Activated T-helper 1 cell treated with anti-CD3 and anti-CD28 coated beads, Interleukin-12 subunit alpha, Interleukin-12 subunit beta, Interleukin-2, Interleukin-4 antibody, amounts not matched to agents 30 ng/mL and 10 ng/mL and 1 ng/mL, durations not matched to agents 14 hours and 24 hours and 36 hours (primary cell): Measurements from ENCODE around the gene CIZ1. TPM values are rescaled to one million over a fixed set of nuclear protein-coding genes. Genes with fewer than 3 reads are reported as not detected.

Source experiments
- DNase-seq: peaks from one replicate; pipeline ENCODE4 v3.0.0; 2021; ENCODE audit warnings: low spot score
- H3K27ac Mint-ChIP-seq: one replicate; pipeline ENCODE4 v1.8.0; 2021; ENCODE audit warnings: mild to moderate bottlenecking, mixed read lengths
- H3K27me3 Mint-ChIP-seq: one replicate; pipeline ENCODE4 v1.8.0; 2022; ENCODE audit warnings: mild to moderate bottlenecking, moderate library complexity, mixed read lengths; ENCODE audit not compliant: insufficient read depth
- H3K36me3 Mint-ChIP-seq: one replicate; pipeline ENCODE4 v1.8.0; 2021; ENCODE audit warnings: low read depth, mixed read lengths
- H3K4me1 Mint-ChIP-seq: one replicate; pipeline ENCODE4 v1.8.0; 2021; ENCODE audit warnings: low read depth, mixed read lengths
- H3K4me3 Mint-ChIP-seq: one replicate; pipeline ENCODE4 v1.8.0; 2021; ENCODE audit warnings: mild to moderate bottlenecking, moderate library complexity, mixed read lengths
- H3K9me3 Mint-ChIP-seq: one replicate; pipeline ENCODE4 v1.8.0; 2021; ENCODE audit warnings: mixed read lengths
- intact Hi-C: fragments of 100-400 bp; cut with micrococcal nuclease; formaldehyde crosslinking; loops from one replicate; pipeline ENCODE4 v1.15.1; 2024
- total RNA-seq: library from RNA; stranded (reverse); gene quantifications from 2 replicates; pipeline ENCODE4 v1.2.3, GENCODE V29; 2022

The CIZ1 gene
- total RNA-seq, 1 donor from 2014 or later, result 158 TPM

DNA sequence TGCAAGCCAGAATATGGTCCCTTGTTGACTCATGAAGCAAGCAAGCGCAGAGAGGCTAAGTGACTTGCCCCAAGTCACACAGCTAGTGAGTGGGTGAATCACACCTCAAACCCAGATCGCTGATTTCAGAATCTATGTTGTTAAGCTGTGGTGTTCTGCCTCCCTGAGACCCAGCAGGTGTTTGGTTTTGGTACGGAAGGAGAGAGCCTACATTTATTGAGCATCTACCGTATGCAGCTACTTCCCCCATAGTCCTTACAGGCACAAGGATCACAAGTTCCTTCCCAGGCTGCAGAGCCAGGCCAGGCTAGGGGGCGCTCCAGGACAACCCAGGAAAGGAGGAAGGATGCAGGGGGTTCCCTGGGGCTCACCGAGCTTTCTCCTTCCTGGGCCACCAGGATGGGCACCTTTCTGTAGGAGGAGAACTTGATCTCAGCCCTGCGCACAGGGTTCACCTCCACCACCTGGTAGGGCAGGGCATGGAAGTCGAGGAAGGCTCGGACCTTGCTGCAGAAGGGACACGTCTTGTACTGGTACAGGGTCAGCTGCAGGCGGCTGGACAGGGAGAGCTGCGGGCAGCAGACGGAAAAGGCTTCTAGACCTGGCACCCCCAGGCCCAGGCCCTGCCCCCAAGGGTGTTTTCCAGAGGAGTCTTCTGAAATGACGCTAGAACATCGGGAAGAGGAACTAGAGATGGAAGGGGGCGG lies 66.3 kb downstream of the CIZ1 start:
- peaks cover 34% of the 10 kb centered on the region for H3K4me1 Mint-ChIP-seq
- H3K36me3 Mint-ChIP-seq, result peaks cover 4% of the 10 kb centered on the region
- H3K4me3 Mint-ChIP-seq, result peak overlapping the region; percentile 56
- no peak overlapping the region for H3K27ac Mint-ChIP-seq
- peaks cover 1% of the 10 kb centered on the region for H3K27me3 Mint-ChIP-seq
- intact Hi-C loops, result no loop called here
- DNase-seq, result no peak
- H3K9me3 Mint-ChIP-seq, result no peaks in the 10 kb centered on the region

- Mint-ChIP-seq H3K36me3 (peaks cover 4% of the 10 kb centered on the region), H3K4me1 (peaks cover 31% of the 10 kb centered on the region), H3K27me3 (no peaks in the 10 kb centered on the region), H3K9me3 (no peaks in the 10 kb centered on the region), H3K4me3 (peak overlapping the region; percentile 19), H3K27ac (no peak overlapping the region)
- intact Hi-C loops, result no loop called here
- no peak for DNase-seq
Observed at GRCh38 chr9:128124451-128124850, 66.9 kb downstream of the CIZ1 start.

DNA sequence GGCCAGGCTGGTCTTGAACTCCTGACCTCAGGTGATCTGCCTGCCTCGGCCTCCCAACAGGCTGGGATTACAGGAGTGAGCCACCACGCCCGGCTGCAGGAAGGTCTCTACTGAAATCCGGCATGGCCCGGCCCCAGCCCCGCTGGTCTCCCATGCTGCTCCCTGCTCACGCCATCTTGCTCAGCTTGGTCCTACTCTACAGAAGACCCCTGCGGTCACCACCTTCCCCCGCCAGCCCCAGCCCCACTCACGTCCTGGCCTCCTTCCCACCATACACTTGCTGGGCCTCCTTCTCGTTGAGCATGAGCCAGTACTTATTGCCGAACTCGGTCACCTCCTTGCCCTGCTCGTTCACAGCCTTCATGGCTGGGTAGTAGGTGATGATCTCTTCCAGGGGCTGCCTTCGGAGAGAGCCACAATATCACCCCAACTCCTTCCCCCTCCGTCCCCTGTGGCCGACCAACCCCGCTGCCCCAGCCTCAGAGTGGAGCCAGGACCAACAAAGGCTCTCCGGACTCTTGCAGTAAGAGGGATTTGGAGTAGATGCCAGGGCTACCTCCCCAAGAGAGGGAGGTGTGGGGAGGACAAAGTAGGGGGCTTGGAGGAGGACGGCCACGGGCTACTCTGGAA lies 67.8 kb downstream of the CIZ1 start:
- Mint-ChIP-seq H3K9me3 (no peaks in the 10 kb centered on the region), H3K4me1 (peaks cover 24% of the 10 kb centered on the region), H3K36me3 (peaks cover 4% of the 10 kb centered on the region), H3K27ac (no peak overlapping the region), H3K27me3 (no peaks in the 10 kb centered on the region), H3K4me3 (no peak overlapping the region)
- intact Hi-C loops, result no loop called here
- DNase-seq, result no peak

DNA sequence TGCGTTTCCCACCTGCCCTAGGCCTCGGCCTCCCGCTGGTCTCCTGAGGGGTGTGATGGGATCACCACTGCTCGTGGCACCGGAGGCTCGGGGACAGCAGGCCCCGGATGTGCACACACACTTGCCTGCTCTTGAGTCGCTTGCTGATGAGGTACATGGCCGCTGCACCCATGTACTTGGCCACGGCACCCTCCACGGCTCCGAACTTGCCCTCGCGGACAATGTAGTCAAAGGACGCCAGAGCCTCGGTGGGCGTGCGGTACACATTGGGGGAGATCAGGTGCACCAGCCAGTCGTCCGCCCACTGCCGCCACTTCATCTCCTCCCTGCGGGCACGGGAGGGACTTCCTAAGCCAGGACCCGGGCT lies 68.6 kb downstream of the CIZ1 start:
- no peaks in the 10 kb centered on the region for H3K9me3 Mint-ChIP-seq
- H3K36me3 Mint-ChIP-seq, result peaks cover 4% of the 10 kb centered on the region
- no peak overlapping the region for H3K27ac Mint-ChIP-seq
- DNase-seq, result no peak
- H3K4me1 Mint-ChIP-seq, result peaks cover 31% of the 10 kb centered on the region
- no peaks in the 10 kb centered on the region for H3K27me3 Mint-ChIP-seq
- intact Hi-C loops, result no loop called here
- no peak overlapping the region for H3K4me3 Mint-ChIP-seq

DNA sequence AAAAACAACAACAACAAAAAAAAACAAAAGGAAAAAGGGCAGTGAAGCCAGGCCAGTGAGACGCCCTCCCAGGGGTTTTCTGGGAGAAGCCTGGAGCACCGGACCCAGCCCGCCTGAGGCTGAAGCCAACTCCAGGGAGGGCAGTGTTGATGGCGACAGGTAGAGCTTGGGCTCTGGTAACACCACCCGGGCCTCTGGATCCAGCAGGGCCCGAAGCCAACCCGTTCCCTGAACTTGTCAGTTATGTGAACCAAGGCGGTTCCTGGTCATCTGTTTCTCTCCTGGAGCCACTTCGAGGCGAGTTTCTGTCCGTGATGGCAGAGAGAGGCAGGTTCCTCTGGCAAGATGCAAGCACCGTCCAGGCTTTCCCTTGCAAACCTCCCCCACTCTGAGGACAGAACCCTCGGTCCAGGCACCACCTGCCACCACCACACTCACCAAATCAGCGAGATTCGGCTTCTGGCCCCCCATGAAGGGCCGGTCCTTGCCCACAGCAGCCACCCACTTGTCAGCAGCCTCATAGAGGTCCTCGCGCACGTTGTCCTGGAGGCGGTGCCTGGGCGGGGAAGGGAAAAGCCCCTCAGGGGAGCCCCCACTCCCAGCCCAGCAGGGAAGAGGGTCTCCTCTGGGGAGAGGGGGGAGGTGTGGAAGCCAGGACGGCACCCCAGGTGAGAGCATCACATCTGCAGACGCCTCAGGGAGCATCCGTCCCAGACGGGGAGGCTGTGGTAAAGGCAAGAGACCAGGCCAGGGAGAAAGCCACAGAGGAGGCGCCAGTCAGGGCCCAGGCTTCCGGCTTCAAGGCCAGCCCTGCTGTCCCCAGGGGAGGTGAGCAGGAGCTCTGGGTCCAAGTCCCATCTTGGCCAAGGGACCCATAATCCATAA lies 69.2 kb downstream of the CIZ1 start:
- no peak overlapping the region for H3K27ac Mint-ChIP-seq
- no peaks in the 10 kb centered on the region for H3K9me3 Mint-ChIP-seq
- peaks cover 6% of the 10 kb centered on the region for H3K36me3 Mint-ChIP-seq
- H3K4me1 Mint-ChIP-seq, result peaks cover 35% of the 10 kb centered on the region
- intact Hi-C loops, result no loop called here
- no peaks in the 10 kb centered on the region for H3K27me3 Mint-ChIP-seq
- DNase-seq, result no peak
- no peak overlapping the region for H3K4me3 Mint-ChIP-seq

GRCh38 chr9:128121466-128121810 lies 69.9 kb downstream of the CIZ1 start:
- DNase-seq, result no peak
- Mint-ChIP-seq H3K27ac (no peak overlapping the region), H3K36me3 (peaks cover 6% of the 10 kb centered on the region), H3K9me3 (no peaks in the 10 kb centered on the region), H3K27me3 (no peaks in the 10 kb centered on the region), H3K4me1 (peaks cover 32% of the 10 kb centered on the region), H3K4me3 (no peak overlapping the region)
- intact Hi-C loops, result no loop called here

- Mint-ChIP-seq H3K4me1 (peaks cover 26% of the 10 kb centered on the region), H3K27ac (no peak overlapping the region), H3K36me3 (peaks cover 6% of the 10 kb centered on the region), H3K9me3 (no peaks in the 10 kb centered on the region), H3K4me3 (no peak overlapping the region), H3K27me3 (no peaks in the 10 kb centered on the region)
- no peak for DNase-seq
- intact Hi-C loops, result no loop called here
Observed at GRCh38 chr9:128120741-128121465, 70.5 kb downstream of the CIZ1 start.

DNA sequence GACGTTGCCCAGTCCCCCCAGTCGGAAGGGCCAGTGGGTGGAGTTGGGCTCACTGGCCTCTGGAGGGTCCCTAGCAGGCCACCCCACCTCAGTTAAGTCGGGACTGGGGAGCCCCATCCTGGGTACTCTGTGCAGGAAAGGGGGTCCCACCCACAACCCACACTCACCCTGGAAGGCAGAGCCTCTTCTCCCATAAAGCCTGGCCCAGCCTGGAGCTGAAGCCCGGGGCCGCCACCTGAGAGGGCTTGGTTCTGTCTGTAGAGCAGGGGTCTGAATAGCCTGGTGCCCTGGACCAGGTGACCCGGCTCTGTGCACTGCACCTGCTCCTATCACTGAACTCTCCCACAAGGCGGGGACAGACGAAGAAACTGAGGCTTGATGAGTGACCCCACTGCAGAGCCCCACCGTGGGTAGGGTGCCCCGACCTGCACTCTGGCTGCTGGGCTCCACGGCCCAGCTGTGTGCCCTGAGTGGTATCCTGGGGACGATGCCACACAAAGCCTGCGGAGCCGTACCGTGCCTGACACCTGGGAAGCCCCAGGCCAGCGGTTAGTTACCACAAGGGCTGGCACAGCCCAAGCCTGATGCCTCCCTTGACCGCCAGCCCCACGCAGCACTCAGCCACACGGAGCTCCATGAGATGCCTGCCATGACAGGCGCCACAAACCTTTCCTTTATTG lies 71.2 kb downstream of the CIZ1 start:
- no peak overlapping the region for H3K4me3 Mint-ChIP-seq
- DNase-seq, result no peak
- H3K36me3 Mint-ChIP-seq, result peaks cover 8% of the 10 kb centered on the region
- no peaks in the 10 kb centered on the region for H3K9me3 Mint-ChIP-seq
- H3K27me3 Mint-ChIP-seq, result no peaks in the 10 kb centered on the region
- intact Hi-C loops, result no loop called here
- no peak overlapping the region for H3K27ac Mint-ChIP-seq
- peaks cover 19% of the 10 kb centered on the region for H3K4me1 Mint-ChIP-seq

DNA sequence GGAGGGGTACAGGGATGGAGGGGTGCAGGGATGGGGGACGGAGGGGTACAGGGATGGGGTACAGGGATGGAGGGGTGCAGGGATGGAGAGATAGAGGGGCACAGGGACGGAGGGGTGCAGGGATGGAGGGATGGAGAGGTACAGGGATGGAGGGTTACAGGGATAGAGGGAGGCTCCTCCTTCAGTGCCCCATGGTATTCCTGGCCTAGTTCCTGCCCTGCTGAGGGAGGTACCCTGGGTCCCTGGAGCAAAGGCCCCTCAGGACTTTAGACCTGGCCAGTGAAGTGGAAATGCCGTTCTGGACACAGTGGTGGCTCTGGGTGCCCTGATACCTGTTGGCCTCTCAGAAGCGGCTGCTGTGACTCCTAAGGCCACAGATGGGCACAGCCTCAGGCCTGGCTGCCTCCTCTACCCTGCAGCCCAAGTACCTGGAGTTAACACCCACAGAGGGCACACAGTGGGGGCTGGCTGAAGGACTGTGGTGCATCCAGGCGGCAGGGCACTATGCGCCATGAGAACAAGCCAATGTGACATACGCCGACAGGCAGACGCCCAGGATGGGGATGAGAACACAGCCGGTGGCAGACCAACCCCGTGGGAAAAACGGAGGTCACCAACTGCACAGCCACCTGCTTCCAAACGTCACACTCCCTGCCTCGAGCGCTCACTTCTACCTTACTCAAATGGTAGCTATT lies 72.3 kb downstream of the CIZ1 start:
- peaks cover 12% of the 10 kb centered on the region for H3K4me1 Mint-ChIP-seq
- H3K4me3 Mint-ChIP-seq, result no peak overlapping the region
- H3K27ac Mint-ChIP-seq, result no peak overlapping the region
- DNase-seq, result no peak
- H3K27me3 Mint-ChIP-seq, result no peaks in the 10 kb centered on the region
- intact Hi-C loops, result loop anchor here (5.0 kb wide), 1 partner anchor 162 kb away; no protein-coding TSS in a partner anchor
- peaks cover 8% of the 10 kb centered on the region for H3K36me3 Mint-ChIP-seq
- H3K9me3 Mint-ChIP-seq, result no peaks in the 10 kb centered on the region

DNA sequence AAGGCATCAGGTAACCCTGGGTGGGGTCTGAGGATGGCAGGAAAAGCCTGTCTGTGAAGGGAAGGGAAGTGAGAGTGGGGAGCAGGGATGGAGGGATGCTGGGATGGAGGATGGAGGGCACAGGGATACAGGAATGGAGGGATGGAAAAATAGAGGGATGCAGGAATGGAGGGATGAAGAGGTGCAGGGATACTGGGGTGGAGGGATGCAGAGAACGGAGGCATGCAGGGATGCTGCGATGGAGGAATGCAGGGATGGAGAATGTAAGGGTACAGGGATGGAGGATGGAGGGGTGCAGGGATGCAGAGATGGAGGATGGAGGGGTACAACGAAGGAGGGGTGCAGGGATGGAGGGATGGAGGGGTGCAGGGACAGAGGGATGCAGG lies 72.9 kb downstream of the CIZ1 start:
- peaks cover 12% of the 10 kb centered on the region for H3K4me1 Mint-ChIP-seq
- intact Hi-C loops, result loop anchor here (5.0 kb wide), 1 partner anchor 161 kb away; no protein-coding TSS in a partner anchor
- no peaks in the 10 kb centered on the region for H3K9me3 Mint-ChIP-seq
- no peaks in the 10 kb centered on the region for H3K27me3 Mint-ChIP-seq
- no peak overlapping the region for H3K4me3 Mint-ChIP-seq
- no peak overlapping the region for H3K27ac Mint-ChIP-seq
- DNase-seq, result no peak
- peaks cover 7% of the 10 kb centered on the region for H3K36me3 Mint-ChIP-seq

DNA sequence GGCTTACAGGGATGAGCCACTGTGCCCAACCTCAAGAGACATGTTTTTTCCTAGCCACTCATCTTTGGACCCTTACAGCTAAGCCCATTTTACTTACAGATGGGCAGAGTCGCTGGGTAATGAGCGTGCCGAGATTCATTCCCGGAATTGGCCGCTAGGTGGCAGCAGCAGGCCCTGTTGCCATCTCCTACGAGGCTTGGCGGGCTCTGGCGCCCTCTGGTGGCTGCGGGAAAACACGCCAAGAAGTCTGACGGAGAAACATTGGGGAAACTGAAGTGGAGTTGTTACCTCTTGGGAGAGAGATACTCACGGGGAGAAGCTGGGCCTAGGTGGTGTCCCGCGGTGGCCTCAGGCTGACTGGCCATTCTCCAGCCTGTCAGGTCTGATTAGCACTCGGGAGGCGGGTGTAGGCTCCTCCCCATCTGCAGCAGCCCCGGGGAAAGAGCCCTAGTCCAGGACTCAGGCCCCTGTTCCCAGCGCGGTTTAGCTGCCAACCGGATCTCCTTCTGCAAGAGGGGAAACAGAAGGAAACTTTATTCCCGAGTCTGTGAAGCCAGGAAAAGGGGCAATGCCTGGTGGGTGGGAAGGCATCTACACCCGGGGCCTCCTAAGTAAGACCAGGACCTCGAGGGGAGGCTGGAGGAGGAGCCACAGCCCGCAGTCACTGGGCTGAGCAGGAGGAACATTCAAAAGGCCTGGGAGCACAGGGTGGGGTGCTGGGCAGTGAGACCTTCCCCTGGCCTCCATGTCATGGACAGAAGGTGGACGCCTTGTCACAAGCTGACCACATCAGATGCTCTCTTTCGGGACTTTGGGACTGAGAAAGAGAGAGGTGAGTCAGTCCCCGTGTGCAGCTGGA lies 73.5 kb downstream of the CIZ1 start:
- peak; percentile 88 for DNase-seq
- Mint-ChIP-seq H3K27me3 (no peaks in the 10 kb centered on the region), H3K4me1 (peaks cover 12% of the 10 kb centered on the region), H3K4me3 (no peak overlapping the region), H3K36me3 (peaks cover 9% of the 10 kb centered on the region), H3K27ac (peak overlapping the region; percentile 66), H3K9me3 (no peaks in the 10 kb centered on the region)
- intact Hi-C loops, result loop anchor here (1.0 to 5.0 kb wide), 4 partner anchors 10 to 175 kb away; no protein-coding TSS in a partner anchor
